Stomach (tissue), 4 donors: ENCODE results near the gene RASD1.

Source experiments
- EP300 ChIP-seq: sonication (generic); formaldehyde crosslinking; IDR thresholded peaks from one replicate; pipeline ENCODE4 v1.6.1; 2017; ENCODE audit warnings: antibody characterized with exemption
- POLR2A ChIP-seq, 4 donors: fragments of 450-650 bp; IDR thresholded peaks; one replicate each; pipeline ENCODE4 v1.6.1; 2016; ENCODE audit warnings: antibody characterized with exemption in 4 of 4, control low read depth in 2 of 4, mild to moderate bottlenecking in 1 of 4, moderate library complexity in 1 of 4
- TF ChIP-seq, protein P1 (sequence below), 7 experiments: fragments of 450-650 bp in 4 of 7; fragments of 200-600 bp in 3 of 7; sonication (generic) in 3 of 7; IDR thresholded peaks; one replicate each; pipeline ENCODE4 v1.5.1; 2016 to 2019; ENCODE audit warnings: antibody characterized with exemption in 7 of 7, control low read depth in 2 of 7, mild to moderate bottlenecking in 1 of 7

DNA sequence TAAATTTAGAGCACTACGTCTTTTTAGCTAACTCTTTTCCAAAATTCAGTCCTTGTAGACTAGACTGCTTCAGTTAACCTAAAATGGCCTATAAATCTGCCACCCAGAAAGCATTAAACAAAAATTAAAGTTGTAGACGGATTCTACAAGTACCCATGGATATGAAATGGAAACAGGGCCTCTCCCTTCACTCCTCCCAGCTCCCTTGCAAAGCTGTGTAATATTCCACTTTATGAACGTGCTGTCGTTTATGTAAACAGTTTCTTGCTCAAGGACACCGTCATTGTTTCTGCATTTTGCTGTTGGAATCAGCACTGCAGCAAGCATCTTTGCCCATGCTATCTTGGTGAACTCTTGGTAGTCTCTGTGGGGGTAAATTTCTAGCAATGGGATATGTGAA lies 14.3 kb downstream of the RASD1 start:
- TF ChIP-seq, protein P1, sequence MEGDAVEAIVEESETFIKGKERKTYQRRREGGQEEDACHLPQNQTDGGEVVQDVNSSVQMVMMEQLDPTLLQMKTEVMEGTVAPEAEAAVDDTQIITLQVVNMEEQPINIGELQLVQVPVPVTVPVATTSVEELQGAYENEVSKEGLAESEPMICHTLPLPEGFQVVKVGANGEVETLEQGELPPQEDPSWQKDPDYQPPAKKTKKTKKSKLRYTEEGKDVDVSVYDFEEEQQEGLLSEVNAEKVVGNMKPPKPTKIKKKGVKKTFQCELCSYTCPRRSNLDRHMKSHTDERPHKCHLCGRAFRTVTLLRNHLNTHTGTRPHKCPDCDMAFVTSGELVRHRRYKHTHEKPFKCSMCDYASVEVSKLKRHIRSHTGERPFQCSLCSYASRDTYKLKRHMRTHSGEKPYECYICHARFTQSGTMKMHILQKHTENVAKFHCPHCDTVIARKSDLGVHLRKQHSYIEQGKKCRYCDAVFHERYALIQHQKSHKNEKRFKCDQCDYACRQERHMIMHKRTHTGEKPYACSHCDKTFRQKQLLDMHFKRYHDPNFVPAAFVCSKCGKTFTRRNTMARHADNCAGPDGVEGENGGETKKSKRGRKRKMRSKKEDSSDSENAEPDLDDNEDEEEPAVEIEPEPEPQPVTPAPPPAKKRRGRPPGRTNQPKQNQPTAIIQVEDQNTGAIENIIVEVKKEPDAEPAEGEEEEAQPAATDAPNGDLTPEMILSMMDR (IDR thresholded peaks at IDR 0.05): no peak
- TF ChIP-seq POLR2A (IDR thresholded peaks at IDR 0.05): no peak
- no peak for TF ChIP-seq EP300
